Measurements from ENCODE around the gene ULK3. TPM values are rescaled to one million over a fixed set of nuclear protein-coding genes. Genes with fewer than 3 reads are reported as not detected.

The ULK3 gene
- total and polyA plus RNA-seq, 11 donors = 22.6 to 39.3 (median 29.3) TPM

GRCh38 chr15:74788683-74789151, 54.2 kb downstream of the ULK3 start:
- Histone ChIP-seq H3K27me3 (no peaks in the 10 kb centered on the region), H3K36me3 (peaks cover 0 to 15% (median 0%) of the 10 kb centered on the region in 9 donors), H3K9me3 (no peaks in the 10 kb centered on the region), H3K27ac (peak overlapping the region in 11 of 12 donors; percentile 57 to 97 (median 86)), H3K4me1 (peaks cover 46 to 100% (median 98%) of the 10 kb centered on the region in 12 donors), H3K4me3 (peak overlapping the region in 3 of 12 donors; percentile 14 to 72 (median 25))
- intact Hi-C loops (cut with DNase I) = no loop called here
- WGBS, 4 donors = 60 to 82% (median 73%) methylated on average over 9 of the region's 9 CpGs
- TF ChIP-seq POLR2A (IDR thresholded peaks at IDR 0.05) = no peak
- ATAC-seq (no peak), DNase-seq (no peak)

DNA sequence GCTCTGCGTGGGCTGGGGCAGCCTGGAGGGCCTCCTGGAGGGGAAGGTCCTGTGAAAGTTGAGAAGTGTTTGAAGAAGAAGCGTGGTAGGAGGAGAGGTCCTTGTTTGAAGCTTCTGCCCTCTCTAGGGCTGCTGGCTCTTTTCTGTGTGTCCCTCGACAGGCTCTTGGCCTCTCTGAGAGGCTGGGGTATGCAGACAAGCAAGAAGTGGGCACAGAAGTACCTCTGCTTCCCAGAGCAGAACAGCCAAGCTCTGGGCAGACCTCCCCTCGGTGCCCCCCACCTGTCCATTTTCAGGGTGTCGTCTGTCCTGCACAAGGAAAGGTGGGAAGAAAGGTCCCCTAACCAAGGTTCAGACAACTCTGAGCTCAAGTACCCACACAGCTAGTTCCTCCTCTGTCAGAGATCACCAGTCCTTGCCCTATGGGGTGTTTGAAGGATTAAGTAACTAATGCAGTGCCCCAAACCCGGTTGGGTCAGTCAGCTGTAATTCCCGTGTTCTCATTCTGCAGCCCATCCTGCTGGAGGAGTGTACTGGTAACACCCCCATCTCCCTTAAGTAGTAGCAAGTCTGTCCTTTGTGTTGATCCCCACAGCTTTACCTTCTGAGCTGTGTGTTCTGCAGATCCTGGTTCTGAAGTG, 54.8 kb downstream of the ULK3 start:
- 46 to 66% (median 56%) methylated on average over 6 to 7 of the region's 7 CpGs for WGBS, 4 donors
- no peaks in the 10 kb centered on the region for H3K9me3 ChIP-seq
- H3K27ac ChIP-seq = peak overlapping the region in 11 of 12 donors; percentile 77 to 97 (median 86)
- intact Hi-C loops (cut with DNase I) = no loop called here
- TF ChIP-seq, protein P1, sequence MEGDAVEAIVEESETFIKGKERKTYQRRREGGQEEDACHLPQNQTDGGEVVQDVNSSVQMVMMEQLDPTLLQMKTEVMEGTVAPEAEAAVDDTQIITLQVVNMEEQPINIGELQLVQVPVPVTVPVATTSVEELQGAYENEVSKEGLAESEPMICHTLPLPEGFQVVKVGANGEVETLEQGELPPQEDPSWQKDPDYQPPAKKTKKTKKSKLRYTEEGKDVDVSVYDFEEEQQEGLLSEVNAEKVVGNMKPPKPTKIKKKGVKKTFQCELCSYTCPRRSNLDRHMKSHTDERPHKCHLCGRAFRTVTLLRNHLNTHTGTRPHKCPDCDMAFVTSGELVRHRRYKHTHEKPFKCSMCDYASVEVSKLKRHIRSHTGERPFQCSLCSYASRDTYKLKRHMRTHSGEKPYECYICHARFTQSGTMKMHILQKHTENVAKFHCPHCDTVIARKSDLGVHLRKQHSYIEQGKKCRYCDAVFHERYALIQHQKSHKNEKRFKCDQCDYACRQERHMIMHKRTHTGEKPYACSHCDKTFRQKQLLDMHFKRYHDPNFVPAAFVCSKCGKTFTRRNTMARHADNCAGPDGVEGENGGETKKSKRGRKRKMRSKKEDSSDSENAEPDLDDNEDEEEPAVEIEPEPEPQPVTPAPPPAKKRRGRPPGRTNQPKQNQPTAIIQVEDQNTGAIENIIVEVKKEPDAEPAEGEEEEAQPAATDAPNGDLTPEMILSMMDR (IDR thresholded peaks at IDR 0.05) = peak in 1 of 12 donors; percentile 1
- no peak for TF ChIP-seq POLR2A (IDR thresholded peaks at IDR 0.05)
- H3K27me3 ChIP-seq = no peaks in the 10 kb centered on the region
- DNase-seq (no peak), ATAC-seq (no peak)
- H3K4me1 ChIP-seq = peaks cover 50 to 100% (median 99%) of the 10 kb centered on the region in 12 donors
- peak overlapping the region in 3 of 12 donors; percentile 9 to 72 (median 15) for H3K4me3 ChIP-seq
- peaks cover 0 to 15% (median 0%) of the 10 kb centered on the region in 9 donors for H3K36me3 ChIP-seq

DNA sequence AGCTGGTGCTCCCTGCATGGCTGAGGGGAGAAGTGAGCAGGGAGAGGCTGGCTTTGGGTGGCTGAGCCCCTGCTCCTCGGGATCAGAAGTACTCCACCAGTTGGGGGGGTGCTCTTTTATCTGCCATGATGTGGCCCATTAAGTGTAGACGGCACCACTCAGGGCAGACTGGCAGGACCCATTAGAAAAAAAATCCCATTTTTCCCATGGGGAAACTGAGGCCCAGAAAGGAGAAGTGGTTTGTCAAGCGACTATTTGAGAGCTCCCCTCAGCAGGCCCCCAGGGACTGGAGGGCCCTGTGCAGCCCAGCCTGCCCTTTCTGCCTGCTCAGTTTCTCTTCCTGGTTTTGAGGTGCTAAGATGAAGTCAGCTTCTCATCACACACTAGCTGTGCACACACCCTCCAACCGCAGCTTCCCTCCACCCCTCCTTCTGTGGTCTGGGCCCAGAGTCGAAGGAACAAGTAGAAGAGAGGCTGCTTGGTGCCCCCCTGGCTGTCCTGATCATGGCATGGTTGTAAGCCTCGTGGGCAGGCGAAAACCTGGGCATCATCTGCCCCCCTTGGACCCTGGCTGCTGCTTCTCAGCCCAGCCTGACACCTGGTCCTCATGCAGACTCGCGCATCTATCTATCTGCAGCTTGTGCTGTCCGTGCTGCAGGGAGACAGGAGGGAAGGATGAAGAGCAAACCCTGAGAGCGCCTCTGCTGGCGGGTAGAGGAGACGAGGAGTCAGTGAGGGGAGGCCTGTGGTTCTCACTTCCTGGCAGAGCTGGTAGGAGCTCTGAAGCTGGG, 55.5 kb downstream of the ULK3 start:
- H3K27ac ChIP-seq = peak overlapping the region; percentile 42 to 97 (median 86)
- intact Hi-C loops (cut with DNase I) = no loop called here
- H3K27me3 ChIP-seq = no peaks in the 10 kb centered on the region
- TF ChIP-seq POLR2A (IDR thresholded peaks at IDR 0.05) = no peak
- TF ChIP-seq, protein P1 (IDR thresholded peaks at IDR 0.05) = peak; percentile 9 to 56 (median 37)
- H3K36me3 ChIP-seq = peaks cover 0 to 11% (median 0%) of the 10 kb centered on the region in 9 donors
- peak; percentile 65 to 85 (median 75) for DNase-seq
- peaks cover 52 to 100% (median 97%) of the 10 kb centered on the region in 12 donors for H3K4me1 ChIP-seq
- peak overlapping the region in 5 of 12 donors; percentile 1 to 72 (median 7) for H3K4me3 ChIP-seq
- H3K9me3 ChIP-seq = no peaks in the 10 kb centered on the region
- 40 to 46% (median 45%) methylated on average over 10 to 13 of the region's 13 CpGs for WGBS, 4 donors
- ATAC-seq = peak; percentile 12 to 48 (median 33)

GRCh38 chr15:74786551-74787165, 56.3 kb downstream of the ULK3 start:
- WGBS, 4 donors = 27 to 62% (median 31%) methylated on average over 2 to 7 of the region's 7 CpGs
- Histone ChIP-seq H3K4me1 (peaks cover 52 to 94% (median 90%) of the 10 kb centered on the region in 12 donors), H3K36me3 (peaks cover 0 to 7% (median 0%) of the 10 kb centered on the region in 9 donors), H3K27ac (peak overlapping the region; percentile 42 to 97 (median 86)), H3K27me3 (no peaks in the 10 kb centered on the region), H3K4me3 (peak overlapping the region in 6 of 12 donors; percentile 1 to 72 (median 6)), H3K9me3 (no peaks in the 10 kb centered on the region)
- intact Hi-C loops (cut with DNase I) = no loop called here
- DNase-seq (peak in 3 of 5 donors; percentile 65 to 77 (median 72)), ATAC-seq (peak; percentile 4 to 35 (median 16))
- TF ChIP-seq POLR2A (IDR thresholded peaks at IDR 0.05) = no peak
- TF ChIP-seq, protein P1 (IDR thresholded peaks at IDR 0.05) = no peak

Small RNAs within 50 kb of the gene (microRNA-seq; reads per million reads assigned to microRNA genes)
- gene MIR4513 = 0 reads per million in 4 donors
- 0 to 1.2 (median 0.58) reads per million in 4 donors for gene MIR6882

Other genes starting within 250 kb of the ULK3 start
- gene CLK3, start 227.3 kb downstream of the ULK3 start, total RNA-seq = 10 to 100 TPM; 32.8 to 75.9 (median 49.9) TPM
- 10 to 100 TPM; 31.0 to 43.5 TPM for gene CLK3, start 227.3 kb downstream of the ULK3 start, polyA plus RNA-seq
- gene EDC3, start 147.1 kb downstream of the ULK3 start, total RNA-seq = 10 to 100 TPM in 8 of 9 donors, 1 to 10 TPM in 1; 7.3 to 23.0 (median 16.5) TPM
- gene EDC3, start 147.1 kb downstream of the ULK3 start, polyA plus RNA-seq = 10 to 100 TPM in 1 of 2 donors, 1 to 10 TPM in 1; 8.3 to 17.1 TPM
- under 1 TPM in 6 of 9 donors, not detected in 3; 0.16 to 0.91 (median 0.34) TPM for gene CYP1A1, start 117.6 kb downstream of the ULK3 start, total RNA-seq
- under 1 TPM; 0.08 to 0.38 TPM for gene CYP1A1, start 117.6 kb downstream of the ULK3 start, polyA plus RNA-seq
- gene CYP1A2, start 94.3 kb downstream of the ULK3 start, total RNA-seq = not detected
- gene CYP1A2, start 94.3 kb downstream of the ULK3 start, polyA plus RNA-seq = not detected
- 10 to 100 TPM; 19.1 to 66.7 (median 28.4) TPM for gene CSK, start 61.1 kb downstream of the ULK3 start, total RNA-seq
- gene CSK, start 61.1 kb downstream of the ULK3 start, polyA plus RNA-seq = 10 to 100 TPM; 23.9 to 24.7 TPM
- gene LMAN1L, start 30.3 kb downstream of the ULK3 start, total RNA-seq = 10 to 100 TPM in 2 of 9 donors, 1 to 10 TPM in 5, under 1 TPM in 2; 0.19 to 16.3 (median 7.8) TPM
- gene LMAN1L, start 30.3 kb downstream of the ULK3 start, polyA plus RNA-seq = 1 to 10 TPM in 1 of 2 donors, not detected in 1; 5.8 TPM
- 1 to 10 TPM in 5 of 9 donors, under 1 TPM in 1, not detected in 3; 0.14 to 3.3 (median 2.0) TPM for gene CPLX3, start 16.5 kb downstream of the ULK3 start, total RNA-seq
- 1 to 10 TPM in 1 of 2 donors, under 1 TPM in 1; 0.06 to 1.5 TPM for gene CPLX3, start 16.5 kb downstream of the ULK3 start, polyA plus RNA-seq
- 10 to 100 TPM; 34.9 to 84.8 (median 46.0) TPM for gene SCAMP2, start 30.2 kb upstream of the ULK3 start, total RNA-seq
- 10 to 100 TPM; 25.1 to 90.5 TPM for gene SCAMP2, start 30.2 kb upstream of the ULK3 start, polyA plus RNA-seq
- gene MPI, start 46.9 kb upstream of the ULK3 start, total RNA-seq = 10 to 100 TPM; 22.4 to 85.7 (median 59.3) TPM
- gene MPI, start 46.9 kb upstream of the ULK3 start, polyA plus RNA-seq = 10 to 100 TPM; 28.9 to 44.2 TPM
- gene FAM219B, start 63.7 kb upstream of the ULK3 start, total RNA-seq = 100 to 1,000 TPM in 3 of 9 donors, 10 to 100 TPM in 6; 37.0 to 110 (median 88.8) TPM
- gene FAM219B, start 63.7 kb upstream of the ULK3 start, polyA plus RNA-seq = 10 to 100 TPM; 31.3 to 39.0 TPM
- 1,000 to 10,000 TPM in 5 of 9 donors, 100 to 1,000 TPM in 4; 754 to 1,537 (median 1,120) TPM for gene COX5A, start 94.9 kb upstream of the ULK3 start, total RNA-seq
- 1,000 to 10,000 TPM; 1,480 to 2,918 TPM for gene COX5A, start 94.9 kb upstream of the ULK3 start, polyA plus RNA-seq
- gene RPP25, start 113.6 kb upstream of the ULK3 start, total RNA-seq = 1 to 10 TPM; 1.1 to 5.8 (median 2.1) TPM
- 1 to 10 TPM; 1.6 to 4.0 TPM for gene RPP25, start 113.6 kb upstream of the ULK3 start, polyA plus RNA-seq
- 1 to 10 TPM; 1.7 to 7.1 (median 4.2) TPM for gene SCAMP5, start 152.4 kb upstream of the ULK3 start, total RNA-seq
- 1 to 10 TPM in 1 of 2 donors, under 1 TPM in 1; 0.91 to 7.4 TPM for gene SCAMP5, start 152.4 kb upstream of the ULK3 start, polyA plus RNA-seq
- 10 to 100 TPM in 2 of 9 donors, 1 to 10 TPM in 7; 3.6 to 13.0 (median 4.9) TPM for gene PPCDC, start 180.4 kb upstream of the ULK3 start, total RNA-seq
- 1 to 10 TPM; 8.2 to 9.3 TPM for gene PPCDC, start 180.4 kb upstream of the ULK3 start, polyA plus RNA-seq

All from heart left ventricle (tissue), 16 donors.